Muscle layer of colon (tissue), 2 donors: ENCODE data around the gene MBOAT2.
"Not testable (repeated sequence)": the region's sequence is repeated elsewhere in the genome, so short reads cannot be mapped to it uniquely, and the experiment has no call there.

Experiments
- H3K27ac ChIP-seq: one replicate; pipeline ENCODE4 v1.7.0; 2013; ENCODE audit warnings: low read depth, mild to moderate bottlenecking, low read length, moderate library complexity
- H3K27me3 ChIP-seq, 2 donors: one replicate each; pipeline ENCODE4 v1.7.0; 2013; ENCODE audit warnings: low read length in 2 of 2, mild to moderate bottlenecking in 2 of 2; ENCODE audit not compliant: insufficient read depth in 2 of 2, control insufficient read depth in 1 of 2
- H3K36me3 ChIP-seq: one replicate; pipeline ENCODE4 v1.7.0; 2013; ENCODE audit warnings: mild to moderate bottlenecking, low read length; ENCODE audit not compliant: insufficient read depth
- H3K4me1 ChIP-seq: one replicate; pipeline ENCODE4 v1.7.0; 2013; ENCODE audit warnings: mild to moderate bottlenecking, low read length; ENCODE audit not compliant: insufficient read depth
- H3K4me3 ChIP-seq, 2 donors: one replicate each; pipeline ENCODE4 v1.7.0; 2013; ENCODE audit warnings: low read length in 2 of 2, low read depth in 1 of 2, mild to moderate bottlenecking in 1 of 2, moderate library complexity in 1 of 2
- H3K9ac ChIP-seq: one replicate; pipeline ENCODE4 v1.7.0; 2013; ENCODE audit warnings: low read length
- H3K9me3 ChIP-seq: one replicate; pipeline ENCODE4 v1.7.0; 2013; ENCODE audit warnings: mild to moderate bottlenecking, low read length
- donor health status: abdominal sarcoma.
- donor health status: Adenocarcinoma of cecum.

The MBOAT2 gene

GRCh38 chr2:8915941-8916340, 87.5 kb downstream of the MBOAT2 start:
- Histone ChIP-seq H3K9me3 (no peaks in the 10 kb centered on the region), H3K4me3 (no peak overlapping the region), H3K4me1 (no peaks in the 10 kb centered on the region), H3K9ac (no peak overlapping the region), H3K27ac (no peak overlapping the region), H3K36me3 (no peaks in the 10 kb centered on the region), H3K27me3 (no peaks in the 10 kb centered on the region)

- not testable (repeated sequence) for H3K4me1 ChIP-seq, H3K27me3 ChIP-seq, H3K27ac ChIP-seq, H3K36me3 ChIP-seq, H3K4me3 ChIP-seq, H3K9ac ChIP-seq, H3K9me3 ChIP-seq
These were observed 89.7 kb downstream of the MBOAT2 start for GRCh38 chr2:8913767-8914166.

GRCh38 chr2:8907764-8908288, 95.7 kb downstream of the MBOAT2 start:
- H3K27me3 ChIP-seq, result no peaks in the 10 kb centered on the region
- H3K36me3 ChIP-seq, result no peaks in the 10 kb centered on the region
- no peaks in the 10 kb centered on the region for H3K9me3 ChIP-seq
- H3K4me3 ChIP-seq, result no peak overlapping the region
- H3K4me1 ChIP-seq, result no peaks in the 10 kb centered on the region
- H3K27ac ChIP-seq, result no peak overlapping the region
- no peak overlapping the region for H3K9ac ChIP-seq

- not testable (repeated sequence) for H3K27me3 ChIP-seq, H3K36me3 ChIP-seq, H3K9ac ChIP-seq, H3K9me3 ChIP-seq, H3K27ac ChIP-seq, H3K4me1 ChIP-seq, H3K4me3 ChIP-seq
These were observed 99.6 kb downstream of the MBOAT2 start for GRCh38 chr2:8903924-8904323.

- H3K36me3 ChIP-seq, H3K4me3 ChIP-seq, H3K9me3 ChIP-seq, H3K4me1 ChIP-seq, H3K27ac ChIP-seq, H3K9ac ChIP-seq, H3K27me3 ChIP-seq: not testable (repeated sequence)
These were observed 100.7 kb downstream of the MBOAT2 start for GRCh38 chr2:8902757-8903156.

GRCh38 chr2:8897206-8897605, 106.3 kb downstream of the MBOAT2 start:
- not testable (repeated sequence) for H3K9ac ChIP-seq, H3K27ac ChIP-seq, H3K4me1 ChIP-seq, H3K27me3 ChIP-seq, H3K36me3 ChIP-seq, H3K4me3 ChIP-seq, H3K9me3 ChIP-seq

GRCh38 chr2:8896671-8897070, 106.8 kb downstream of the MBOAT2 start:
- not testable (repeated sequence) for H3K27me3 ChIP-seq, H3K27ac ChIP-seq

GRCh38 chr2:8895087-8895912, 108.2 kb downstream of the MBOAT2 start:
- H3K9me3 ChIP-seq, H3K27me3 ChIP-seq, H3K4me3 ChIP-seq, H3K36me3 ChIP-seq, H3K4me1 ChIP-seq, H3K9ac ChIP-seq, H3K27ac ChIP-seq: not testable (repeated sequence)

More at GRCh38 chr2:8896671-8897070, 106.8 kb downstream of the MBOAT2 start:
- H3K36me3 ChIP-seq, H3K4me1 ChIP-seq, H3K9me3 ChIP-seq, H3K4me3 ChIP-seq, H3K9ac ChIP-seq: not testable (repeated sequence)

- Histone ChIP-seq H3K27ac (no peak overlapping the region), H3K4me1 (no peaks in the 10 kb centered on the region), H3K9ac (no peak overlapping the region), H3K36me3 (no peaks in the 10 kb centered on the region), H3K9me3 (no peaks in the 10 kb centered on the region), H3K4me3 (no peak overlapping the region), H3K27me3 (no peaks in the 10 kb centered on the region)
These were observed 109.3 kb downstream of the MBOAT2 start for GRCh38 chr2:8893978-8894820.

GRCh38 chr2:8893474-8893873, 110.0 kb downstream of the MBOAT2 start:
- no peaks in the 10 kb centered on the region for H3K36me3 ChIP-seq
- H3K4me1 ChIP-seq, result no peaks in the 10 kb centered on the region
- H3K27me3 ChIP-seq, result no peaks in the 10 kb centered on the region
- H3K9ac ChIP-seq, result no peak overlapping the region
- H3K9me3 ChIP-seq, result no peaks in the 10 kb centered on the region
- no peak overlapping the region for H3K27ac ChIP-seq
- H3K4me3 ChIP-seq, result no peak overlapping the region

- H3K9ac ChIP-seq, result no peak overlapping the region
- no peak overlapping the region for H3K27ac ChIP-seq
- no peaks in the 10 kb centered on the region for H3K36me3 ChIP-seq
- no peaks in the 10 kb centered on the region for H3K9me3 ChIP-seq
- no peaks in the 10 kb centered on the region for H3K4me1 ChIP-seq
- H3K27me3 ChIP-seq, result no peaks in the 10 kb centered on the region
- H3K4me3 ChIP-seq, result no peak overlapping the region
These were observed 111.4 kb downstream of the MBOAT2 start for GRCh38 chr2:8892111-8892510.
